Measurements from ENCODE around the gene PAEP. TPM values are rescaled to one million over a fixed set of nuclear protein-coding genes. Genes with fewer than 3 reads are reported as not detected.
"Not testable (repeated sequence)": the region's sequence is repeated elsewhere in the genome, so short reads cannot be mapped to it uniquely, and the experiment has no call there.

Gene PAEP
- total RNA-seq, 1 experiment from 2014 or later, result not detected

- H3K9me3 Mint-ChIP-seq (ENCODE audit: unreplicated experiment), result no peaks in the 10 kb centered on the region
- no peaks in the 10 kb centered on the region for H3K4me1 Mint-ChIP-seq (ENCODE audit: low read depth, unreplicated experiment)
- POLR2A ChIA-PET, result no interaction called here
- TF ChIP-seq CTCF (IDR thresholded peaks at IDR 0.05; ENCODE audit: insufficient read depth in 1 of 2, low read depth in 1 of 2, low read length in 1 of 2, severe bottlenecking in 1 of 2, unreplicated experiment in 1 of 2), result no peak
- H3K27me3 Mint-ChIP-seq (ENCODE audit: insufficient read depth, unreplicated experiment), result no peaks in the 10 kb centered on the region
- no peaks in the 10 kb centered on the region for H3K4me1 ChIP-seq
- no peaks in the 10 kb centered on the region for H3K36me3 Mint-ChIP-seq (ENCODE audit: insufficient read depth, unreplicated experiment)
- BruUV-seq (replicated peaks), result no TSS peak
- no peak overlapping the region for H3K27ac Mint-ChIP-seq (ENCODE audit: unreplicated experiment)
- no peaks in the 10 kb centered on the region for H3K27me3 ChIP-seq (replicated peaks; ENCODE audit: control insufficient read depth, insufficient read depth, low read length)
- H3K9me3 ChIP-seq, result no peaks in the 10 kb centered on the region
- DNase-seq, result no peak
- H3K4me3 ChIP-seq (ENCODE audit: low read depth, low read length), result no peak overlapping the region
- intact Hi-C loops (cut with micrococcal nuclease; ENCODE audit: unreplicated experiment), result no loop called here
- CTCF ChIA-PET, result no interaction called here
- H3K4me3 Mint-ChIP-seq (ENCODE audit: unreplicated experiment), result no peak overlapping the region
- H3K36me3 ChIP-seq (ENCODE audit: control insufficient read depth, insufficient read depth, low read length), result no peaks in the 10 kb centered on the region
Observed at GRCh38 chr9:135526089-135526729, 35.3 kb upstream of the PAEP start.

- intact Hi-C loops (cut with micrococcal nuclease; ENCODE audit: unreplicated experiment), result no loop called here
- Mint-ChIP-seq H3K4me3 (ENCODE audit: unreplicated experiment) (no peak overlapping the region), H3K4me1 (ENCODE audit: low read depth, unreplicated experiment) (no peaks in the 10 kb centered on the region), H3K27ac (ENCODE audit: unreplicated experiment) (no peak overlapping the region), H3K36me3 (ENCODE audit: insufficient read depth, unreplicated experiment) (no peaks in the 10 kb centered on the region), H3K9me3 (ENCODE audit: unreplicated experiment) (no peaks in the 10 kb centered on the region), H3K27me3 (ENCODE audit: insufficient read depth, unreplicated experiment) (no peaks in the 10 kb centered on the region)
- Histone ChIP-seq H3K4me1 (no peaks in the 10 kb centered on the region), H3K27me3 (replicated peaks; ENCODE audit: control insufficient read depth, insufficient read depth, low read length) (no peaks in the 10 kb centered on the region), H3K9me3 (no peaks in the 10 kb centered on the region), H3K4me3 (ENCODE audit: low read depth, low read length) (no peak overlapping the region), H3K36me3 (ENCODE audit: control insufficient read depth, insufficient read depth, low read length) (no peaks in the 10 kb centered on the region)
- no TSS peak for BruUV-seq (replicated peaks)
- CTCF ChIA-PET, result no interaction called here
- DNase-seq, result no peak
- no peak for TF ChIP-seq CTCF (IDR thresholded peaks at IDR 0.05; ENCODE audit: insufficient read depth in 1 of 2, low read depth in 1 of 2, low read length in 1 of 2, severe bottlenecking in 1 of 2, unreplicated experiment in 1 of 2)
- POLR2A ChIA-PET, result no interaction called here
Observed at GRCh38 chr9:135526730-135527571, 34.6 kb upstream of the PAEP start.

GRCh38 chr9:135528842-135529435 lies 32.6 kb upstream of the PAEP start:
- H3K27me3 Mint-ChIP-seq (ENCODE audit: insufficient read depth, unreplicated experiment); BruUV-seq (replicated peaks); H3K9me3 Mint-ChIP-seq (ENCODE audit: unreplicated experiment); DNase-seq; intact Hi-C loops (cut with micrococcal nuclease; ENCODE audit: unreplicated experiment); H3K4me1 ChIP-seq; H3K27ac Mint-ChIP-seq (ENCODE audit: unreplicated experiment); H3K4me1 Mint-ChIP-seq (ENCODE audit: low read depth, unreplicated experiment); H3K27me3 ChIP-seq (replicated peaks; ENCODE audit: control insufficient read depth, insufficient read depth, low read length); H3K36me3 ChIP-seq (ENCODE audit: control insufficient read depth, insufficient read depth, low read length); H3K4me3 ChIP-seq (ENCODE audit: low read depth, low read length); H3K4me3 Mint-ChIP-seq (ENCODE audit: unreplicated experiment); CTCF ChIA-PET; H3K9me3 ChIP-seq; H3K36me3 Mint-ChIP-seq (ENCODE audit: insufficient read depth, unreplicated experiment); POLR2A ChIA-PET: not testable (repeated sequence)

All from Caco-2 (cell line).